HG03520 (cell line): ENCODE measurements around the gene BHMT.
"Not testable (repeated sequence)": the region's sequence is repeated elsewhere in the genome, so short reads cannot be mapped to it uniquely, and the experiment has no call there.

ENCODE experiments used
- ATAC-seq: cut with Tn5 transposase; IDR thresholded peaks from one replicate; pipeline ENCODE4 v1.9.1; 2021; ENCODE audit warnings: mild to moderate bottlenecking, moderate library complexity; ENCODE audit not compliant: unreplicated experiment

Gene BHMT

GRCh38 chr5:79168031-79168430 is 56.4 kb downstream of the BHMT start:
- ATAC-seq, result no peak

DNA sequence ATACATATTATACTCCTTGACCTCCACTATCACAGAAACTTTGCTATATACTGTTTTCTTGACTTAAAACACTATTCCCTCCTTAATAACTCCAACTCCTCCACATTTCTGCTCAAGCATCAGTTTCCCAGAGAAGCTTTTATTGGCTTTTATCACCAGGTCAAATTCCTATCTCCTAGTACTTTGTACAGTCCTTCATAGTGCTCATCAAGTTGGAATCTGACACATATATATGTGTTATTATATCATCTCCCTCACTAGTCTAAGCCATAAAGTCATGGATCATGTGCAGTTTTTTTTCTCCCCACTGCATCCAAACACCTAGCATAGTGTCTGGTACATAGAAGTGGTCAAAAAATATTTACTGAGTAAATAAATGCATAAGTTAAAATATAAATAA is 59.1 kb downstream of the BHMT start:
- no peak for ATAC-seq

GRCh38 chr5:79171635-79172245 is 60.1 kb downstream of the BHMT start:
- ATAC-seq, result no peak

- ATAC-seq, result no peak
Observed at GRCh38 chr5:79172269-79172668, 60.7 kb downstream of the BHMT start.

GRCh38 chr5:79173626-79174025 is 62.0 kb downstream of the BHMT start:
- no peak for ATAC-seq

DNA sequence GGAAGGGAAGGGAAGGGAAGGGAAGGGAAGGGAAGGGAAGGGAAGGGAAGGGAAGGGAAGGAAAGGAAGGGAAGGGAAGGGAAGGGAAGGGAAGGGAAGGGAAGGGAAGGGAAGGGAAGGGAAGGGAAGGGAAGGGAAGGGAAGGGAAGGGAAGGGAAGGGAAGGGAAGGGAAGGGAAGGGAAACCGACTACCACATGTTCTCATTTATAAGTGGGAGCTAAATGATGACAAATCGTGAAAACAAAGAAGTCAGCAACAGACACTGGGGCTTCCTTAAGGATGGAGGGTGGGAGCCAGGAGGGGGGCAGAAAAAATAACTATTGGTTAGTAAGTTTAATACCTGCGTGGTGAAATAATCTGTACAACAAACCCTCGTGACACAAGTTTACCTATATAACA is 68.8 kb downstream of the BHMT start:
- not testable (repeated sequence) for ATAC-seq

- ATAC-seq, result no peak
Observed at GRCh38 chr5:79181419-79182022, 69.9 kb downstream of the BHMT start.
